Spleen (tissue), 11 donors: ENCODE measurements around the gene CDC25A. TPM values are rescaled to one million over a fixed set of nuclear protein-coding genes. Genes with fewer than 3 reads are reported as not detected.

Experiments
- DNase-seq: peaks from one replicate; pipeline ENCODE4 v3.0.0-alpha.2; 2020
- H3K27ac ChIP-seq, 8 donors: fragments of 200-600 bp; sonication (generic) in 7 of 8; 1 replicate in 4 of 8; 2 replicates in 4 of 8; pipeline versions ENCODE4 v1.5.0 to v1.8.0; 2016 to 2021; ENCODE audit warnings: inconsistent platforms in 4 of 8, mild to moderate bottlenecking in 4 of 8, moderate library complexity in 1 of 8
- H3K27me3 ChIP-seq, 7 donors: fragments of 200-600 bp; sonication (generic) in 6 of 7; replicated peaks in 1 of 7; 1 replicate in 4 of 7; 2 replicates in 3 of 7; pipeline versions ENCODE4 v1.5.0 to v1.8.0; 2016 to 2021; ENCODE audit warnings: inconsistent platforms in 3 of 7, mild to moderate bottlenecking in 1 of 7
- H3K36me3 ChIP-seq, 6 donors: fragments of 200-600 bp; sonication (generic) in 5 of 6; 1 replicate in 4 of 6; 2 replicates in 2 of 6; pipeline versions ENCODE4 v1.5.0 to v1.8.0; 2016 to 2021; ENCODE audit warnings: inconsistent platforms in 2 of 6
- H3K4me1 ChIP-seq, 6 donors: fragments of 200-600 bp; sonication (generic) in 5 of 6; 1 replicate in 3 of 6; 2 replicates in 3 of 6; pipeline versions ENCODE4 v1.5.0 to v1.8.0; 2016 to 2021; ENCODE audit warnings: inconsistent platforms in 3 of 6
- H3K4me3 ChIP-seq, 8 donors: fragments of 200-600 bp; sonication (generic) in 7 of 8; 1 replicate in 4 of 8; 2 replicates in 4 of 8; pipeline versions ENCODE4 v1.5.0 to v1.8.0; 2016 to 2021; ENCODE audit warnings: inconsistent platforms in 4 of 8, mild to moderate bottlenecking in 4 of 8, moderate library complexity in 2 of 8
- H3K9me3 ChIP-seq, 8 donors: fragments of 200-600 bp; sonication (generic) in 7 of 8; 1 replicate in 4 of 8; 2 replicates in 4 of 8; pipeline versions ENCODE4 v1.5.0 to v1.8.0; 2016 to 2021; ENCODE audit warnings: inconsistent platforms in 4 of 8
- POLR2A ChIP-seq, 3 donors: fragments of 450-650 bp; IDR thresholded peaks; one replicate each; pipeline ENCODE4 v1.5.1; 2017; ENCODE audit warnings: antibody characterized with exemption in 3 of 3, mild to moderate bottlenecking in 1 of 3
- POLR2AphosphoS5 ChIP-seq, 3 donors: sonication (generic); formaldehyde crosslinking; IDR thresholded peaks; one replicate each; pipeline ENCODE4 v1.5.1; 2017; ENCODE audit warnings: antibody characterized with exemption in 3 of 3
- WGBS, 5 donors: extraction: QIAGEN DNeasy Blood & Tissue Kit in 3 of 5; methylation state at CpG; one replicate each; pipeline versions ENCODE4 v1.1.5 to v1.1.7; 2013 to 2018; 5-methylcytosine and 5-hydroxymethylcytosine counted together
- intact Hi-C: fragments of 100-400 bp; cut with DNase I; formaldehyde crosslinking; loops from one replicate; pipeline ENCODE4 v1.15.0; 2023; ENCODE audit warnings: low total_unique reads
- polyA plus RNA-seq, 3 donors: library from polyadenylated mRNA; stranded (reverse); fragments of 200-250 nt; gene quantifications; one replicate each; pipeline ENCODE4 v1.2.1, GENCODE V29; 2013
- total RNA-seq, 7 donors: library from RNA; depleted of rRNA in 3 of 7; stranded (reverse); fragments of >200 nt in 3 of 7; fragmentation: NEBNext Ultra II Directional in 4 of 7; extraction: Animal tissue kit (Norgen Biotek cat#: 25700) in 4 of 7; gene quantifications; one replicate each; pipeline versions ENCODE4 v1.1.0 to v1.2.1, GENCODE V29; 2016 to 2021
- TF ChIP-seq, protein P1 (sequence below), 11 experiments: fragments of 200-600 bp in 7 of 11; fragments of 450-650 bp in 4 of 11; sonication (generic) in 4 of 11; IDR thresholded peaks in 8 of 11; conservative IDR thresholded peaks in 3 of 11; 1 replicate in 7 of 11; 2 replicates in 4 of 11; pipeline versions ENCODE4 v1.4.0 to v1.8.0; 2016 to 2021; ENCODE audit warnings: antibody characterized with exemption in 11 of 11, inconsistent platforms in 4 of 11, mild to moderate bottlenecking in 1 of 11
- donor health status: healthy with polysubstance abuse.
- donor health status: DM: no; HTN: no; CAD: no; lungs with moderate emphysema.
- donor health status: DM: no; HTN: no; CAD: no.
- donor health status: Bipolar disorder and iron deficiency.
- donor health status: healthy.
- donor health status: DM: no; HTN: no; CAD: no.
- donor health status: DM: yes; HTN: yes; CAD: no.

The CDC25A gene
- total and polyA plus RNA-seq, 10 donors = 0.65 to 8.1 (median 2.8) TPM

DNA sequence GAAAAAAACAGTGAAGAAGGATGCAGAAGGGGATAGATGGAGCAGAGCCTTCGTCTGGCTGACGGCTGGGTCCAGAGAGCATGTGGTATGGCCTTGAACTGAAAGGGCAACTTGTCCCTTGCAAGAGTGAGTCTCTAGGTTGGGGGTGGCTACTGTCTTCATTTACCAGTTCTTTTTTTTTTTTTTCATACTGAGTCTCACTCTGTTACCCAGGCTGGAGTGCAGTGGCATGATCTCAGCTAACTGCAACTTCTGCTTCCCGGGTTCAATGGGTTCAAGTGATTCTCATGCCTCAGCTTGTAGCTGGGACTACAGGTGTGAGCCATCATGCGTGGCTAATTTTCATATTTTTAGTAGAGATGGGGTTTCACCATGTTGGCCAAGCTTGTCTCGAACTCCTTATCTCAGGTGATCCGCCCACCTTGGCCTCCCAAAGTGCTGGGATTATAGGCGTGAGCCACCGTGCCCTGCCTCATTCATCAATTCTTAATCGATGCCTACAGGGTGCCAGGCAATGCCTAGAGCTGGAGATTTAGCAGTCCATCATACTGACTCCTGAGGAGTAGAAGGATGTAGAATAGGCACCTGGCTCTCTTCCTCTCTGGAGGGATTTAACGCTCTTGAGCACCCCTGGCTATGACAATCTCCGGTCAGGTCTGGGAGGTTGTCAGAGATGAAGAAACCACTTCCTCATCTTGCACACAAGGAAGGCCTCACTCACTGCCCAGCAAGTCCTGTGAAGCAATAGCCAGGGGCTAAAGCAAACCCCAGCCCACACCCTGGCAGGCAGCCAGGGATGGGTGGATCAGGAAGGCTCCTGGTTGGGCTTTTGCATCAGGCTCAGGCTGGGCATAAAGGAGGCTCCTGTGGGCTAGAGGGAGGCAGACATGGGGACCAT is 34.6 kb upstream of the CDC25A start, which contains the start of gene CAMP:
Gene CAMP, plus strand, starts transcription at position 880 of the 898 bp plus-strand sequence. Its CDS starts 17 bp downstream, at position 897.
- Histone ChIP-seq H3K4me3 (peak within 1 kb of the TSS in 1 of 8 donors; percentile 47), H3K27ac (peak within 1 kb of the TSS; percentile 31 to 90 (median 82)), H3K4me1 (peaks cover 0 to 99% (median 45%) of the 10 kb centered on the region in 6 donors), H3K36me3 (no peaks in the 10 kb centered on the region), H3K27me3 (no peaks in the 10 kb centered on the region), H3K9me3 (no peaks in the 10 kb centered on the region)
- peak; percentile 94 for DNase-seq
- no peak for TF ChIP-seq POLR2A (IDR thresholded peaks at IDR 0.05)
- TF ChIP-seq POLR2AphosphoS5 (IDR thresholded peaks at IDR 0.05) = peak; percentile 60 to 88 (median 64)
- 54 to 72% (median 62%) methylated on average over 11 of the region's 11 CpGs for WGBS, 5 donors
- intact Hi-C loops = no loop called here

DNA sequence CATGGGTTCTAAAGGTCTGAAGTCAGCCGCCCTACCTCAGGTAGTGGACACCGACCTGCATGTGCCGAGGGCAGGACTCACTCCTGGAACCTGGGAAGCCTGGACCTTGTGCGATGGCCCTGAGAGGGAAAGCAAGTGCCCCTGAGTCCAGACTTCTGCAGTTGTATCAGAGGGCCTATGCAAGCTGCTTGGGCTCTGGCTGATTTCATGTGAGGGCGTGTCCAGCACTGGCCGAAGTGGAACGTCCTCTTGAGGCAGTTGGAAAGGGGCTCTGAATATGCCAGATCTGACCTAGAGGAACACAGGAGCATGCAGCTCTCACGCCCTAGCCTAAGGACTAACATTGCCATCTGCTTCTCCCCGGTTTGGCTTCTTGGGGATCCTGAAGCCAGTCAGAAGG is 32.5 kb upstream of the CDC25A start:
- Histone ChIP-seq H3K27me3 (no peaks in the 10 kb centered on the region), H3K4me3 (peak overlapping the region in 1 of 8 donors; percentile 5), H3K27ac (peak overlapping the region in 3 of 8 donors; percentile 88 to 90 (median 88)), H3K36me3 (no peaks in the 10 kb centered on the region), H3K4me1 (peaks cover 0 to 97% (median 40%) of the 10 kb centered on the region in 6 donors), H3K9me3 (no peaks in the 10 kb centered on the region)
- DNase-seq = no peak
- intact Hi-C loops = no loop called here
- TF ChIP-seq POLR2AphosphoS5 (IDR thresholded peaks at IDR 0.05) = no peak
- 82 to 95% (median 82%) methylated on average over 7 to 9 of the region's 9 CpGs for WGBS, 5 donors

DNA sequence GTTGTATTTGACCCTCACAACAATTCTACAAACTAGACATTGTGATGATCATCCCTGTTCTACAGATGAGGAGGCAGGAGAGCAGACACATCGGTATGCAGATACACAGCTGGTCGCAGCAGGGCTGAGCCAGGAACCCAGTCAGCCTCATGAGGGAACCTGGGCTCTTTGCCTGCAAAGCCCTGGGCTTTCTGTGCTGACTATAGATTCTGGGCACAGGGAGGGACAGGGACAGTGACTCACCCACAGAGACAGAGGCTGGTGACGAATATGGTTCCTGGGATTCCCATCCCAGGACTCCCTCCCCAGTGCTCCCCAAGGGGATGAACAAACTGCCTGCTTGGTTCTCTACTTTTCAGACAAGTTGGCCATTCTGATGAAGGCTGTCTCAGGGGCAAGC is 31.3 kb upstream of the CDC25A start:
- intact Hi-C loops = no loop called here
- no peak for DNase-seq
- no peak for TF ChIP-seq POLR2AphosphoS5 (IDR thresholded peaks at IDR 0.05)
- no peak for TF ChIP-seq POLR2A (IDR thresholded peaks at IDR 0.05)
- TF ChIP-seq, protein P1, sequence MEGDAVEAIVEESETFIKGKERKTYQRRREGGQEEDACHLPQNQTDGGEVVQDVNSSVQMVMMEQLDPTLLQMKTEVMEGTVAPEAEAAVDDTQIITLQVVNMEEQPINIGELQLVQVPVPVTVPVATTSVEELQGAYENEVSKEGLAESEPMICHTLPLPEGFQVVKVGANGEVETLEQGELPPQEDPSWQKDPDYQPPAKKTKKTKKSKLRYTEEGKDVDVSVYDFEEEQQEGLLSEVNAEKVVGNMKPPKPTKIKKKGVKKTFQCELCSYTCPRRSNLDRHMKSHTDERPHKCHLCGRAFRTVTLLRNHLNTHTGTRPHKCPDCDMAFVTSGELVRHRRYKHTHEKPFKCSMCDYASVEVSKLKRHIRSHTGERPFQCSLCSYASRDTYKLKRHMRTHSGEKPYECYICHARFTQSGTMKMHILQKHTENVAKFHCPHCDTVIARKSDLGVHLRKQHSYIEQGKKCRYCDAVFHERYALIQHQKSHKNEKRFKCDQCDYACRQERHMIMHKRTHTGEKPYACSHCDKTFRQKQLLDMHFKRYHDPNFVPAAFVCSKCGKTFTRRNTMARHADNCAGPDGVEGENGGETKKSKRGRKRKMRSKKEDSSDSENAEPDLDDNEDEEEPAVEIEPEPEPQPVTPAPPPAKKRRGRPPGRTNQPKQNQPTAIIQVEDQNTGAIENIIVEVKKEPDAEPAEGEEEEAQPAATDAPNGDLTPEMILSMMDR (IDR thresholded peaks at IDR 0.05 in 8 of 11, conservative IDR thresholded peaks at IDR 0.05 in 3 of 11) = no peak
- no peaks in the 10 kb centered on the region for H3K9me3 ChIP-seq
- H3K36me3 ChIP-seq = no peaks in the 10 kb centered on the region
- H3K4me3 ChIP-seq = no peak overlapping the region
- H3K4me1 ChIP-seq = peaks cover 0 to 95% (median 43%) of the 10 kb centered on the region in 6 donors
- H3K27ac ChIP-seq = no peak overlapping the region
- H3K27me3 ChIP-seq = no peaks in the 10 kb centered on the region
- 80 to 93% (median 89%) methylated on average over 2 to 3 of the region's 3 CpGs for WGBS, 5 donors

DNA sequence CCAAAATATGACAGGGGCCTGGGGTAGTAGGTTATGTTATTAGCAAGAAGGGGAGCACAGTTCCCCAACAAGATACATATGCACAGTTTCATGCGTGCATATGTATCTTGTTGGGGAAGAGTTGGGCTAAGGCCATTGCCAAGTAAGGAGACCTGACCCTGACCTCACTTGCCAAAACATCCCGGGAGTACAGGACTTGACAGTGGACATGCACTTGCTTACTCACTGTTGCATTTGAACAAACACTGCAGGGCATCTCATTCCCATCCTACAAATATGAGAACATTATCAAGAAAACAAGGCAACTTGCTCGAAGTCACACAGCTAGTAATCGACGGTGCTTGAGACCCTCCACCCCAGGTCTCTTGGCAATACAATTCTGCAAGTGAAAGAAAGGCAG is 30.3 kb upstream of the CDC25A start:
- no peak overlapping the region for H3K27ac ChIP-seq
- peaks cover 0 to 85% (median 39%) of the 10 kb centered on the region in 6 donors for H3K4me1 ChIP-seq
- no peaks in the 10 kb centered on the region for H3K27me3 ChIP-seq
- intact Hi-C loops = no loop called here
- no peak for DNase-seq
- WGBS, 5 donors = 82 to 87% (median 85%) methylated on average over 5 of the region's 5 CpGs
- H3K4me3 ChIP-seq = no peak overlapping the region
- no peaks in the 10 kb centered on the region for H3K36me3 ChIP-seq
- no peaks in the 10 kb centered on the region for H3K9me3 ChIP-seq
- TF ChIP-seq, protein P1 (IDR thresholded peaks at IDR 0.05 in 8 of 11, conservative IDR thresholded peaks at IDR 0.05 in 3 of 11) = no peak
- TF ChIP-seq POLR2AphosphoS5 (IDR thresholded peaks at IDR 0.05) (no peak), POLR2A (IDR thresholded peaks at IDR 0.05) (no peak)

DNA sequence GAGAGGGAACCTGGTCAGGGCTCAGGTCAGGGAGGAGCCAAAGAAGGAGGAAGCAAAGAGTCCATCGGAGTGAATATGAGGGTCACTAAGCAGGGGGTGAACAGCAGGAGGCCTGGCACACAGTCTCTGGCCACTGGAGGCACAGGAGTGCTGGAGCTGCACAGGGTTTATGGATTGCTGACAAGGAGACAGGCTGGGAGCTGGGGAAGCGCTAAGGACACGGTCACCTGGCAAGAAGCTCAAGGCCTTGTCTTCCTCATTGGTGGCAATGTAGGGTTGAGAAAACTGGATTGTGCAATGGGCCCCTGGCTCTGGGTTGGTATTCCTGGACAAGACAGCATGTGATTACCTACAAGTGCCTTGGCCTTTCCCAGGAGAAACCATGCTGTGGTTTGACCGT is 29.2 kb upstream of the CDC25A start:
- no peak overlapping the region for H3K4me3 ChIP-seq
- peak overlapping the region in 3 of 8 donors; percentile 11 to 66 (median 48) for H3K27ac ChIP-seq
- H3K4me1 ChIP-seq = peaks cover 0 to 74% (median 30%) of the 10 kb centered on the region in 6 donors
- DNase-seq = no peak
- H3K36me3 ChIP-seq = no peaks in the 10 kb centered on the region
- 52 to 83% (median 70%) methylated on average over 4 of the region's 4 CpGs for WGBS, 5 donors
- TF ChIP-seq POLR2AphosphoS5 (IDR thresholded peaks at IDR 0.05) = no peak
- no peak for TF ChIP-seq POLR2A (IDR thresholded peaks at IDR 0.05)
- TF ChIP-seq, protein P1 (IDR thresholded peaks at IDR 0.05 in 8 of 11, conservative IDR thresholded peaks at IDR 0.05 in 3 of 11) = no peak
- H3K27me3 ChIP-seq = no peaks in the 10 kb centered on the region
- intact Hi-C loops = no loop called here
- no peaks in the 10 kb centered on the region for H3K9me3 ChIP-seq
